ENCODE results near the gene UBE2O. TPM values are rescaled to one million over a fixed set of nuclear protein-coding genes. Genes with fewer than 3 reads are reported as not detected.

Gene UBE2O
- polyA plus RNA-seq, 1 experiment = 11.1 TPM

DNA sequence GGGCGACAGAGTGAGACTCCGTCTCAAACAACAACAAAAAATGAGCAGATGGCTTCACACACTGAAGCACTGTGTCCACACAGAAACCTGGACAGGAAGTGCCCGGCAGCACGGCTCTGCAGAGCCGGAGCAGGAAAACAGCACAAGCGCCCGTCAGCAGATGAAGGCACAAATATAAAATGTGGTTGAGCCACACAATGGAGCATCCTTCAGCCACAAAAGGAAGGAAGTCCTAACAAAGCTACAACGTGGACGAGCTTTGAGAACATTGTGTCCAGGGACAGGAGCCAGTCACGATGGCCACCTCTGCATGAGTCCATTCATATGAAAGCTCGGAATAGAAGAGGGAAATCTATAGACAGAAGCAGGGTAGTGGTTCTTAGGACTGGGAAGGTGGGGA is 32.6 kb upstream of the UBE2O start:
- ChIA-PET POLR2A (no interaction called here), CTCF (interaction anchor here (0.8 to 1.7 kb wide), 6 partner anchors 8 to 37 kb away, joined by 3 to 9 read pairs (median 4); no protein-coding TSS in a partner anchor)

DNA sequence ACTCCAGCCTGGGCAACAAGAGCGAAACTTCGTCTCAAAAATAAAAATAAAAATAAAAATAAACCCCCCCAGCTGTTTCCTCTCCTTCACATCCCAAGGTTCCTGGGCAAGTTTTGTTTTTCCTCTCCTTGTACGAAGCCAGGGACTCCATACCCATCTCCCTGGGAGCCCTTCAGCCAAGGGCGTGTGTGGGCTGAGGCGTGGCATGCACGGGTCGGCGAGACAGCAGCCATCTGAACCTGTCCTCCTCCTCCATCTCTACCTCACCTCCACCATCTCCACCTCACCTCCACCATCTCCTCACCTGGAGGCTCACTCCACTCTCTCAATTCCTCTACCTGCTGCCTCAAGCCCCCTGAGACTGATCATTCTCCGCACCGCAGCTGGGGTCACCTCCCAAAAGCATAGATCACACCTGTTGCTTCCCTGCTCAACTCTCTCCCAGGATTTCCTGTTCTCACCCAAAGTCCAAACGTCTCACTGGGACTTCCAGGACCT is 31.3 kb upstream of the UBE2O start:
- TF ChIP-seq, protein P1, sequence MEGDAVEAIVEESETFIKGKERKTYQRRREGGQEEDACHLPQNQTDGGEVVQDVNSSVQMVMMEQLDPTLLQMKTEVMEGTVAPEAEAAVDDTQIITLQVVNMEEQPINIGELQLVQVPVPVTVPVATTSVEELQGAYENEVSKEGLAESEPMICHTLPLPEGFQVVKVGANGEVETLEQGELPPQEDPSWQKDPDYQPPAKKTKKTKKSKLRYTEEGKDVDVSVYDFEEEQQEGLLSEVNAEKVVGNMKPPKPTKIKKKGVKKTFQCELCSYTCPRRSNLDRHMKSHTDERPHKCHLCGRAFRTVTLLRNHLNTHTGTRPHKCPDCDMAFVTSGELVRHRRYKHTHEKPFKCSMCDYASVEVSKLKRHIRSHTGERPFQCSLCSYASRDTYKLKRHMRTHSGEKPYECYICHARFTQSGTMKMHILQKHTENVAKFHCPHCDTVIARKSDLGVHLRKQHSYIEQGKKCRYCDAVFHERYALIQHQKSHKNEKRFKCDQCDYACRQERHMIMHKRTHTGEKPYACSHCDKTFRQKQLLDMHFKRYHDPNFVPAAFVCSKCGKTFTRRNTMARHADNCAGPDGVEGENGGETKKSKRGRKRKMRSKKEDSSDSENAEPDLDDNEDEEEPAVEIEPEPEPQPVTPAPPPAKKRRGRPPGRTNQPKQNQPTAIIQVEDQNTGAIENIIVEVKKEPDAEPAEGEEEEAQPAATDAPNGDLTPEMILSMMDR (IDR thresholded peaks at IDR 0.05; ENCODE audit: insufficient read depth, low read depth, low read length) = no peak
- Histone ChIP-seq H3K36me3 (ENCODE audit: control insufficient read depth, insufficient read depth, low read length) (peaks cover 3% of the 10 kb centered on the region; the same call in 1 of the 2 replicates), H3K27me3 (ENCODE audit: control insufficient read depth, insufficient read depth, low read length) (no peaks in the 10 kb centered on the region), H3K4me3 (ENCODE audit: low read depth, low read length) (no peak overlapping the region)
- ChIA-PET POLR2A (no interaction called here), CTCF (interaction anchor here (1.7 kb wide), 1 partner anchor 9 kb away, joined by 3 read pairs; no protein-coding TSS in a partner anchor)
- no peak for DNase-seq (ENCODE audit: low read depth)

More for the DNA sequence above, 32.6 kb upstream of the UBE2O start:
- no peaks in the 10 kb centered on the region for H3K27me3 ChIP-seq (ENCODE audit: control insufficient read depth, insufficient read depth, low read length)
- peaks cover 3% of the 10 kb centered on the region; the same call in 1 of the 2 replicates for H3K36me3 ChIP-seq (ENCODE audit: control insufficient read depth, insufficient read depth, low read length)
- no peak for DNase-seq (ENCODE audit: low read depth)
- no peak overlapping the region for H3K4me3 ChIP-seq (ENCODE audit: low read depth, low read length)
- TF ChIP-seq, protein P1 (IDR thresholded peaks at IDR 0.05; ENCODE audit: insufficient read depth, low read depth, low read length) = no peak

DNA sequence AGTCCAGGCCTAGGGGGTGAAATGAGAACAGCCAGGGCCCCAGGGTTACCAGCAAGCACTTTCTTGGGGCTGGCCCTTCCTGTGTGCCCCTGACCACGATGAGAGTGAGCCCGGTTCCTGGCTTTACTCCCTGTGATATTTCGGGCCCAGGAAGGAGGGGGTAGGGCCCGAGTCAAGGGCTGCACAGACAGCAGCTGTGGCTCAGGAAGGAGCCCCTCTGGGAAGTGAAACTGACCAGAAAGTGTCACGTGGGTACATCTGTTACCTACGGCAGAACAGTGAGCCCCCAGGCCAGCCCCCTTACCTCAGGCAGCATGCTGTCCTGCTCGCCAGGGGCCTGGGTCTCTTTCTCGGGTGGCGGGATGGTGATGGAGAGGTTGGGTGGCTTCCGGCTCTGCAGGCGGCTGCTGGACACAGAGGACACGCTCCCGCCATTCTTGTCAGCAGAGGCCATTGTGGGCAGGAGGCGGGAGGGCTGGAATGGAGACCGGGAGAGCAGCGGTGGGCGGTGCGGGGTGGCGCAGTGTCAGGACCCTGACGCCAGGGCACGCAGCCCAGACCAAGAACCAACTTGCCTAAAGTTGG is 28.2 kb upstream of the UBE2O start:
- ChIA-PET POLR2A (no interaction called here), CTCF (interaction anchor here (0.6 to 1.9 kb wide), 3 partner anchors 11 to 42 kb away, joined by 3 to 5 read pairs (median 4); no protein-coding TSS in a partner anchor)
- no peak for DNase-seq (ENCODE audit: low read depth)
- TF ChIP-seq, protein P1 (IDR thresholded peaks at IDR 0.05; ENCODE audit: insufficient read depth, low read depth, low read length) = no peak
- Histone ChIP-seq H3K27me3 (ENCODE audit: control insufficient read depth, insufficient read depth, low read length) (no peaks in the 10 kb centered on the region), H3K4me3 (ENCODE audit: low read depth, low read length) (no peak overlapping the region), H3K36me3 (ENCODE audit: control insufficient read depth, insufficient read depth, low read length) (peaks cover 1% of the 10 kb centered on the region; the same call in 1 of the 2 replicates)

DNA sequence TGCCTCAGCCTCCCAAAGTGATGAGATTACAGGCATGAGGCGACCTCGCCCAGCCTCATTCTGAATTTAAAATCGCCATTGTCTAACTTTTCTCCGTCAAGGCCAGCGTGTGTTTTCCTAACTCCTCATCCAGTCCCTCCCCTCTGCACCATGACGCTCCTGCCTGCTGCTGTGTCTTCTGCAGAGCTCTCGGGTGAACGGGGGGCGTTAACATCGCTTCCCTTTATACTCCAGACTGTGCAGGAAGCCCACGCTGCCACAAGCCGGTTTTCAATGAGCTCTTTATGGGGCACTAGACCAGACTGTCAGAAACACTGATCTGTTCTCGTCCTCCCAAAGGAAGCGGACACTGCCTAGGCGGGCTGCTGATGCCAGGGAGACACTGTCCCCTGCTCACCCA is 27.7 kb upstream of the UBE2O start:
- CTCF ChIA-PET = interaction anchor here (0.7 to 1.9 kb wide), 4 partner anchors 10 to 42 kb away, joined by 3 to 5 read pairs (median 4); no protein-coding TSS in a partner anchor
- Histone ChIP-seq H3K36me3 (ENCODE audit: control insufficient read depth, insufficient read depth, low read length) (peaks cover 1% of the 10 kb centered on the region; the same call in 1 of the 2 replicates), H3K4me3 (ENCODE audit: low read depth, low read length) (no peak overlapping the region), H3K27me3 (ENCODE audit: control insufficient read depth, insufficient read depth, low read length) (no peaks in the 10 kb centered on the region)
- POLR2A ChIA-PET = no interaction called here
- no peak for DNase-seq (ENCODE audit: low read depth)
- TF ChIP-seq, protein P1 (IDR thresholded peaks at IDR 0.05; ENCODE audit: insufficient read depth, low read depth, low read length) = no peak

DNA sequence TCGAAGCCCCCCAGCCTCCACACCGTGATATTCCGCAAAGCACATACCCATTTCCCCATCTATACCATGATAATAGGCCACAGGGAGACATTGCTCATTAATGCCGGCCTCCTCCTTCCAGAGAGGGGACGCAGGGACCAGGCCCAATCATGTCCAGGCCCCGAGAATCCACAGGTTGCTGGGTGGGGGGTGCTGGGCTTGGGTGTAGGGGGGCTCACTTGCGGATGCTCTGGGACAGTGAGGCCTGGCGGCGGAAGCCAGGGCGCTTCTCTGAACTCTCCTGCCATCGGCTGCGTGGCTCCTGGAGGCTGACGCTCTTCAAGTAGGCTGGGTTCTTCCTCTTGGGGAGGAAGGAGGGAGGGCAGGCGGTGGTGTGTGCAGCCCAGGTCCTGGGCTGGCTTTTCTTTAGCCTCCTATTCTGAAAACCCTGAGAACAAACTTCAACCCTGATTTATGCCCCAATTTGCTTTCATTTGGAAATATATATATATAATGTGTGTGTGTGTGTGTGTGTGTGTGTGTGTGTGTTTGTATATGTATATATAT is 26.6 kb upstream of the UBE2O start:
- POLR2A ChIA-PET = no interaction called here
- H3K36me3 ChIP-seq (ENCODE audit: control insufficient read depth, insufficient read depth, low read length) = peaks cover 2% of the 10 kb centered on the region

More for the DNA sequence above, 26.6 kb upstream of the UBE2O start:
- no peak for DNase-seq (ENCODE audit: low read depth)
- Histone ChIP-seq H3K27me3 (ENCODE audit: control insufficient read depth, insufficient read depth, low read length) (no peaks in the 10 kb centered on the region), H3K4me3 (ENCODE audit: low read depth, low read length) (no peak overlapping the region)
- TF ChIP-seq, protein P1 (IDR thresholded peaks at IDR 0.05; ENCODE audit: insufficient read depth, low read depth, low read length) = no peak
- CTCF ChIA-PET = interaction anchor here (0.7 to 3.3 kb wide), 3 partner anchors 11 to 17 kb away, joined by 3 to 21 read pairs (median 4); partner anchors contain the start of gene AANAT

All from BJ (cell line).